GM18517 (cell line): ENCODE measurements around the gene ATP8A1.

Experiments
- ATAC-seq: cut with Tn5 transposase; IDR thresholded peaks from one replicate; pipeline ENCODE4 v1.9.1; 2021; ENCODE audit warnings: mild to moderate bottlenecking, moderate library complexity; ENCODE audit not compliant: unreplicated experiment

Gene ATP8A1

GRCh38 chr4:42417550-42417949, 239.4 kb downstream of the ATP8A1 start:
- no peak for ATAC-seq

GRCh38 chr4:42416017-42416416, 240.9 kb downstream of the ATP8A1 start:
- no peak for ATAC-seq

- ATAC-seq: no peak
Measured at GRCh38 chr4:42415281-42415680, 241.6 kb downstream of the ATP8A1 start.

GRCh38 chr4:42412251-42412650, 244.7 kb downstream of the ATP8A1 start:
- no peak for ATAC-seq

GRCh38 chr4:42411803-42412202, 245.1 kb downstream of the ATP8A1 start:
- ATAC-seq: no peak

GRCh38 chr4:42410446-42410845, 246.5 kb downstream of the ATP8A1 start:
- no peak for ATAC-seq

GRCh38 chr4:42404001-42404400, 252.9 kb downstream of the ATP8A1 start:
- no peak for ATAC-seq

GRCh38 chr4:42401171-42401570, 255.7 kb downstream of the ATP8A1 start:
- ATAC-seq: no peak

GRCh38 chr4:42399393-42399792, 257.5 kb downstream of the ATP8A1 start:
- no peak for ATAC-seq

GRCh38 chr4:42398871-42399331, 258.0 kb downstream of the ATP8A1 start:
- no peak for ATAC-seq

GRCh38 chr4:42398171-42398870, 258.6 kb downstream of the ATP8A1 start:
- no peak for ATAC-seq

GRCh38 chr4:42397635-42398170, 259.2 kb downstream of the ATP8A1 start:
- no peak for ATAC-seq

GRCh38 chr4:42396752-42397634, 259.9 kb downstream of the ATP8A1 start, which contains the start of gene SHISA3:
SHISA3 (plus strand) TSS chr4:42397488; CDS start chr4:42398057, 569 bp downstream.
- ATAC-seq: no peak

- no peak for ATAC-seq
Measured at GRCh38 chr4:42396361-42396751, 260.5 kb downstream of the ATP8A1 start.

GRCh38 chr4:42395595-42395994, 261.3 kb downstream of the ATP8A1 start:
- no peak for ATAC-seq

- ATAC-seq: no peak
Measured at GRCh38 chr4:42392436-42392835, 264.5 kb downstream of the ATP8A1 start.

GRCh38 chr4:42391981-42392380, 264.9 kb downstream of the ATP8A1 start:
- ATAC-seq: no peak

GRCh38 chr4:42391355-42391664, 265.6 kb downstream of the ATP8A1 start:
- no peak for ATAC-seq

GRCh38 chr4:42390622-42391354, 266.1 kb downstream of the ATP8A1 start:
- ATAC-seq: no peak

GRCh38 chr4:42385516-42385915, 271.4 kb downstream of the ATP8A1 start:
- no peak for ATAC-seq

GRCh38 chr4:42381666-42382065, 275.2 kb downstream of the ATP8A1 start:
- no peak for ATAC-seq
